K562 (cell line): Measurements from ENCODE around the gene E2F2. TPM values are rescaled to one million over a fixed set of nuclear protein-coding genes. Genes with fewer than 3 reads are reported as not detected.
A peak's percentile ranks its signal among the peaks of the same experiment; 100 is the strongest.

Source experiments
- ATF7 ChIP-seq: fragments of 450-650 bp; IDR thresholded peaks from 2 replicates; pipeline ENCODE4 v1.7.1; 2014; ENCODE audit warnings: mild to moderate bottlenecking, moderate library complexity
- EHMT2 ChIP-seq: fragments of 450-650 bp; IDR thresholded peaks from 2 replicates; pipeline ENCODE4 v1.6.1; 2018; ENCODE audit warnings: antibody characterized with exemption
- ESRRA ChIP-seq: fragments of 450-650 bp; IDR thresholded peaks from 2 replicates; pipeline ENCODE4 v1.6.1; 2014; ENCODE audit warnings: low read depth, mild to moderate bottlenecking, moderate library complexity, borderline replicate concordance
- FOXP1 ChIP-seq: sonication (generic); formaldehyde crosslinking; IDR thresholded peaks from 2 replicates; pipeline ENCODE4 v1.8.0; 2022; ENCODE audit warnings: mild to moderate bottlenecking, missing genetic modification reagents
- GABPB2 ChIP-seq: fragments of 250-450 bp; sonication (Bioruptor Pico); conservative IDR thresholded peaks from 2 replicates; pipeline ENCODE4 v1.5.1; 2021; ENCODE audit warnings: mild to moderate bottlenecking
- L3MBTL2 ChIP-seq: fragments of 450-650 bp; IDR thresholded peaks from 2 replicates; pipeline ENCODE4 v1.6.1; 2016; ENCODE audit warnings: mild to moderate bottlenecking, moderate library complexity
- MBD2 ChIP-seq: sonication (generic); IDR thresholded peaks from 2 replicates; pipeline ENCODE4 v1.6.1; 2016; ENCODE audit warnings: low read depth, borderline replicate concordance
- NFIC ChIP-seq: fragments of 450-650 bp; IDR thresholded peaks from 2 replicates; pipeline ENCODE4 v1.6.1; 2017; ENCODE audit warnings: mild to moderate bottlenecking, inconsistent platforms
- PCBP1 ChIP-seq: fragments of 200-400 bp; formaldehyde crosslinking; IDR thresholded peaks from 2 replicates; pipeline ENCODE4 v1.6.1; 2018; ENCODE audit warnings: mild to moderate bottlenecking, low read depth, low read length; ENCODE audit not compliant: poor library complexity, severe bottlenecking
- PHF21A ChIP-seq: fragments of 450-650 bp; IDR thresholded peaks from 2 replicates; pipeline ENCODE4 v1.6.1; 2017; ENCODE audit warnings: low read depth, borderline replicate concordance
- PRPF4 ChIP-seq: fragments of 200-400 bp; formaldehyde crosslinking; IDR thresholded peaks from one replicate; pipeline ENCODE4 v1.6.1; 2017; ENCODE audit warnings: low read length, low read depth, mild to moderate bottlenecking; ENCODE audit not compliant: insufficient read depth, poor library complexity, severe bottlenecking
- SMARCE1 ChIP-seq: fragments of 450-650 bp; IDR thresholded peaks from 2 replicates; pipeline ENCODE4 v1.7.1; 2016; ENCODE audit warnings: mild to moderate bottlenecking
- SP1 ChIP-seq: sonication (generic); formaldehyde crosslinking; IDR thresholded peaks from 2 replicates; pipeline ENCODE4 v1.8.1; 2022; ENCODE audit warnings: mild to moderate bottlenecking, missing genetic modification reagents
- TRIM24 ChIP-seq, 2 experiments: fragments of 450-650 bp; IDR thresholded peaks; 2 replicates each; pipeline ENCODE4 v1.6.1; 2016
- ZNF75A ChIP-seq: fragments of 450-650 bp; formaldehyde crosslinking; IDR thresholded peaks from 2 replicates; pipeline ENCODE4 v1.4.0; 2020; ENCODE audit warnings: mild to moderate bottlenecking
- polyA plus RNA-seq, 8 experiments: library from polyadenylated mRNA; depleted of rRNA in 4 of 8; stranded (reverse) in 5 of 8; unstranded in 3 of 8; fragments of >200 nt; fragmentation: Nextera tagmentation in 2 of 8; fragmentation: Illumina TruSeq in 1 of 8; extraction: Ambion mirVana in 2 of 8; extraction: Trizol in 1 of 8; gene quantifications; 2 replicates each; pipeline versions ENCODE4 v1.2.1 to v1.2.3, GENCODE V29; 2011 to 2014; ENCODE audit warnings: inconsistent platforms in 1 of 8, missing spikeins in 1 of 8
- total RNA-seq, 7 experiments: library from RNA; depleted of rRNA in 6 of 7; stranded (reverse); fragments of >200 nt in 6 of 7; fragmentation: Illumina TruSeq in 2 of 7; extraction: Trizol in 2 of 7; gene quantifications; 2 replicates each; pipeline versions ENCODE4 v1.2.1 to v1.2.3, GENCODE V29; 2011 to 2021; ENCODE audit warnings: low replicate concordance in 1 of 7
- TF ChIP-seq, protein P1 (sequence below): fragments of 150-350 bp; IDR thresholded peaks from 2 replicates; pipeline ENCODE4 v1.6.1; 2014; ENCODE audit warnings: low read depth, mild to moderate bottlenecking, low read length, borderline replicate concordance
- TF ChIP-seq, protein P2 (sequence below): fragments of 450-650 bp; conservative IDR thresholded peaks from 2 replicates; pipeline ENCODE4 v1.6.1; 2016; ENCODE audit warnings: missing genetic modification characterization, low read depth, mild to moderate bottlenecking, control low read depth, missing compliant biosample characterization
- TF ChIP-seq, protein P3 (sequence below): fragments of 250-450 bp; sonication (Bioruptor Pico); IDR thresholded peaks from 2 replicates; pipeline ENCODE4 v1.8.0; 2022; ENCODE audit warnings: inconsistent platforms, mild to moderate bottlenecking, moderate library complexity, borderline replicate concordance
- TF ChIP-seq, protein P4 (sequence below), 2 experiments: fragments of 450-650 bp in 1 of 2; IDR thresholded peaks; 2 replicates each; pipeline ENCODE4 v1.6.1; 2011 to 2017; ENCODE audit warnings: low read depth in 2 of 2, antibody characterized with exemption in 1 of 2, borderline replicate concordance in 1 of 2, low read length in 1 of 2, mild to moderate bottlenecking in 1 of 2, mixed read lengths in 1 of 2; ENCODE audit not compliant: control insufficient read depth in 1 of 2

Gene E2F2
- total and polyA plus RNA-seq, 9 of the 15 experiments (the other 6 are each of a cell fraction or from before 2014, with no cell fraction given) = 3.1 to 25.3 (median 11.4) TPM

DNA sequence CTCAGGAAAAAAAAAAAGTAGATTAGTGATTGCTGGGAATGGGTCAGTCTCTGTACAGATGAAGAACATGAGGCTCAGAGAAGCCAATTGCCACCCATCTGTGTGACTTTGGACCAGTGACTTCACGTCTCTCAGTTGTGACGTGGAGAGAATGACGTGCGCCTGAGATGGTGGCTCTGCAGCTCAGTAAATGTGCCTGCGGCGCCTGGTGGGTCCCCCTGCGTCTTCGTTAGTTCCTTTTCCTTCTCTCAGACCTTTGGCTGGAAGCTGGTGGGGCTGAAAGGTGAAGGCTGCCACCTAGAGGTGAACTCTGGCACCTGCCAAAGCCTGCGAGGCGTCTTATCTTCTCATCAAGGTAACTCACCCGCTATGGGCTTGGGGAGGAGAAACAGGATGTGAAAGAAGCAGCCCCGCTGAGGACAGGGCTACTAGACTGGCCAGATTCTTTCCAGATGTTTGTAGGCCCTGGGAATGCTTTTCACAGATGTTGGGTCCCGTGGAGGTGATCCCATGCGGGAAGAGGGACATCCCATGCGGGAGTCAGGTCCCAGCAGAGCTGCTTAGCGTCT is 8.7 kb upstream of the E2F2 start (continued):
- TF ChIP-seq NFIC = 0 out of 2 replicates have a peak, but pooled peaks have one; percentile 39
- TF ChIP-seq, protein P1, sequence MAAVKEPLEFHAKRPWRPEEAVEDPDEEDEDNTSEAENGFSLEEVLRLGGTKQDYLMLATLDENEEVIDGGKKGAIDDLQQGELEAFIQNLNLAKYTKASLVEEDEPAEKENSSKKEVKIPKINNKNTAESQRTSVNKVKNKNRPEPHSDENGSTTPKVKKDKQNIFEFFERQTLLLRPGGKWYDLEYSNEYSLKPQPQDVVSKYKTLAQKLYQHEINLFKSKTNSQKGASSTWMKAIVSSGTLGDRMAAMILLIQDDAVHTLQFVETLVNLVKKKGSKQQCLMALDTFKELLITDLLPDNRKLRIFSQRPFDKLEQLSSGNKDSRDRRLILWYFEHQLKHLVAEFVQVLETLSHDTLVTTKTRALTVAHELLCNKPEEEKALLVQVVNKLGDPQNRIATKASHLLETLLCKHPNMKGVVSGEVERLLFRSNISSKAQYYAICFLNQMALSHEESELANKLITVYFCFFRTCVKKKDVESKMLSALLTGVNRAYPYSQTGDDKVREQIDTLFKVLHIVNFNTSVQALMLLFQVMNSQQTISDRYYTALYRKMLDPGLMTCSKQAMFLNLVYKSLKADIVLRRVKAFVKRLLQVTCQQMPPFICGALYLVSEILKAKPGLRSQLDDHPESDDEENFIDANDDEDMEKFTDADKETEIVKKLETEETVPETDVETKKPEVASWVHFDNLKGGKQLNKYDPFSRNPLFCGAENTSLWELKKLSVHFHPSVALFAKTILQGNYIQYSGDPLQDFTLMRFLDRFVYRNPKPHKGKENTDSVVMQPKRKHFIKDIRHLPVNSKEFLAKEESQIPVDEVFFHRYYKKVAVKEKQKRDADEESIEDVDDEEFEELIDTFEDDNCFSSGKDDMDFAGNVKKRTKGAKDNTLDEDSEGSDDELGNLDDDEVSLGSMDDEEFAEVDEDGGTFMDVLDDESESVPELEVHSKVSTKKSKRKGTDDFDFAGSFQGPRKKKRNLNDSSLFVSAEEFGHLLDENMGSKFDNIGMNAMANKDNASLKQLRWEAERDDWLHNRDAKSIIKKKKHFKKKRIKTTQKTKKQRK = no peak
- peak; percentile 99 for TF ChIP-seq PHF21A
- TF ChIP-seq ESRRA = peak; percentile 80
- peak; percentile 44; the same call in 1 of the 2 replicates for TF ChIP-seq MBD2
- TF ChIP-seq L3MBTL2 = peak; percentile 87
- TF ChIP-seq GABPB2 (CRISPR knock-in tag) = no peak
- TF ChIP-seq, protein P2, sequence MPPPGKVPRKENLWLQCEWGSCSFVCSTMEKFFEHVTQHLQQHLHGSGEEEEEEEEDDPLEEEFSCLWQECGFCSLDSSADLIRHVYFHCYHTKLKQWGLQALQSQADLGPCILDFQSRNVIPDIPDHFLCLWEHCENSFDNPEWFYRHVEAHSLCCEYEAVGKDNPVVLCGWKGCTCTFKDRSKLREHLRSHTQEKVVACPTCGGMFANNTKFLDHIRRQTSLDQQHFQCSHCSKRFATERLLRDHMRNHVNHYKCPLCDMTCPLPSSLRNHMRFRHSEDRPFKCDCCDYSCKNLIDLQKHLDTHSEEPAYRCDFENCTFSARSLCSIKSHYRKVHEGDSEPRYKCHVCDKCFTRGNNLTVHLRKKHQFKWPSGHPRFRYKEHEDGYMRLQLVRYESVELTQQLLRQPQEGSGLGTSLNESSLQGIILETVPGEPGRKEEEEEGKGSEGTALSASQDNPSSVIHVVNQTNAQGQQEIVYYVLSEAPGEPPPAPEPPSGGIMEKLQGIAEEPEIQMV (tag) = peak; percentile 46; the same call in 1 of the 2 replicates
- peak; percentile 74; the same call in 1 of the 2 replicates for TF ChIP-seq FOXP1 (CRISPR knock-in tag)
- TF ChIP-seq ZNF75A = no peak
- peak; percentile 96 for TF ChIP-seq ATF7
- TF ChIP-seq, protein P3, sequence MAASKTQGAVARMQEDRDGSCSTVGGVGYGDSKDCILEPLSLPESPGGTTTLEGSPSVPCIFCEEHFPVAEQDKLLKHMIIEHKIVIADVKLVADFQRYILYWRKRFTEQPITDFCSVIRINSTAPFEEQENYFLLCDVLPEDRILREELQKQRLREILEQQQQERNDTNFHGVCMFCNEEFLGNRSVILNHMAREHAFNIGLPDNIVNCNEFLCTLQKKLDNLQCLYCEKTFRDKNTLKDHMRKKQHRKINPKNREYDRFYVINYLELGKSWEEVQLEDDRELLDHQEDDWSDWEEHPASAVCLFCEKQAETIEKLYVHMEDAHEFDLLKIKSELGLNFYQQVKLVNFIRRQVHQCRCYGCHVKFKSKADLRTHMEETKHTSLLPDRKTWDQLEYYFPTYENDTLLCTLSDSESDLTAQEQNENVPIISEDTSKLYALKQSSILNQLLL (CRISPR knock-in tag) = no peak
- peak; percentile 86 for TF ChIP-seq SP1 (CRISPR knock-in tag)
- peak; percentile 47 to 83; a peak in 3 of 4 replicates for TF ChIP-seq TRIM24 (IDR thresholded peaks at IDR 0.05)
- TF ChIP-seq, protein P4, sequence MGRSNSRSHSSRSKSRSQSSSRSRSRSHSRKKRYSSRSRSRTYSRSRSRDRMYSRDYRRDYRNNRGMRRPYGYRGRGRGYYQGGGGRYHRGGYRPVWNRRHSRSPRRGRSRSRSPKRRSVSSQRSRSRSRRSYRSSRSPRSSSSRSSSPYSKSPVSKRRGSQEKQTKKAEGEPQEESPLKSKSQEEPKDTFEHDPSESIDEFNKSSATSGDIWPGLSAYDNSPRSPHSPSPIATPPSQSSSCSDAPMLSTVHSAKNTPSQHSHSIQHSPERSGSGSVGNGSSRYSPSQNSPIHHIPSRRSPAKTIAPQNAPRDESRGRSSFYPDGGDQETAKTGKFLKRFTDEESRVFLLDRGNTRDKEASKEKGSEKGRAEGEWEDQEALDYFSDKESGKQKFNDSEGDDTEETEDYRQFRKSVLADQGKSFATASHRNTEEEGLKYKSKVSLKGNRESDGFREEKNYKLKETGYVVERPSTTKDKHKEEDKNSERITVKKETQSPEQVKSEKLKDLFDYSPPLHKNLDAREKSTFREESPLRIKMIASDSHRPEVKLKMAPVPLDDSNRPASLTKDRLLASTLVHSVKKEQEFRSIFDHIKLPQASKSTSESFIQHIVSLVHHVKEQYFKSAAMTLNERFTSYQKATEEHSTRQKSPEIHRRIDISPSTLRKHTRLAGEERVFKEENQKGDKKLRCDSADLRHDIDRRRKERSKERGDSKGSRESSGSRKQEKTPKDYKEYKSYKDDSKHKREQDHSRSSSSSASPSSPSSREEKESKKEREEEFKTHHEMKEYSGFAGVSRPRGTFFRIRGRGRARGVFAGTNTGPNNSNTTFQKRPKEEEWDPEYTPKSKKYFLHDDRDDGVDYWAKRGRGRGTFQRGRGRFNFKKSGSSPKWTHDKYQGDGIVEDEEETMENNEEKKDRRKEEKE (IDR thresholded peaks at IDR 0.05; ENCODE audit: borderline replicate concordance in 1 of 2, control insufficient read depth in 1 of 2, low read depth in 2 of 2, low read length in 1 of 2) = peak in 1 of 2 experiments; percentile 46; a peak in 1 of 4 replicates
- TF ChIP-seq PCBP1 = no peak
- peak; percentile 75 for TF ChIP-seq SMARCE1
- TF ChIP-seq EHMT2 = peak; percentile 21; the same call in 1 of the 2 replicates
- no peak for TF ChIP-seq PRPF4
